HepG2 (cell line): ENCODE measurements around the gene CDK8. TPM values are rescaled to one million over a fixed set of nuclear protein-coding genes. Genes with fewer than 3 reads are reported as not detected.
A peak's percentile ranks its signal among the peaks of the same experiment; 100 is the strongest.

Source experiments
- ATAD3A ChIP-seq: sonication (generic); formaldehyde crosslinking; IDR thresholded peaks from 2 replicates; pipeline ENCODE4 v1.4.0; 2020; ENCODE audit warnings: missing genetic modification reagents
- CREB1 ChIP-seq, 2 experiments: fragments of 450-650 bp in 1 of 2; IDR thresholded peaks; 2 replicates each; pipeline ENCODE4 v1.6.1; 2016 to 2017; ENCODE audit warnings: control low read depth in 1 of 2, mild to moderate bottlenecking in 1 of 2, missing compliant biosample characterization in 1 of 2, missing genetic modification characterization in 1 of 2
- ETV5 ChIP-seq: IDR thresholded peaks from 2 replicates; pipeline ENCODE4 v1.6.1; 2018; ENCODE audit warnings: missing biosample characterization, missing genetic modification reagents, inconsistent platforms, borderline replicate concordance
- HDAC2 ChIP-seq: sonication (generic); formaldehyde crosslinking; IDR thresholded peaks from 2 replicates; pipeline ENCODE4 v1.4.0; 2020; ENCODE audit warnings: missing genetic modification reagents
- LRRFIP1 ChIP-seq: sonication (generic); formaldehyde crosslinking; conservative IDR thresholded peaks from 2 replicates; pipeline ENCODE4 v1.4.0; 2020; ENCODE audit warnings: missing genetic modification reagents
- MED8 ChIP-seq: sonication (generic); formaldehyde crosslinking; IDR thresholded peaks from 2 replicates; pipeline ENCODE4 v1.8.1; 2023; ENCODE audit warnings: mild to moderate bottlenecking, missing genetic modification reagents; ENCODE audit not compliant: insufficient replicate concordance
- NR2F2 ChIP-seq: IDR thresholded peaks from 2 replicates; pipeline ENCODE4 v1.6.1; 2012; ENCODE audit warnings: low read depth, inconsistent platforms, borderline replicate concordance
- PCBP1 ChIP-seq: fragments of 200-400 bp; formaldehyde crosslinking; IDR thresholded peaks from 2 replicates; pipeline ENCODE4 v1.6.1; 2017; ENCODE audit warnings: mild to moderate bottlenecking, low read depth, low read length, borderline replicate concordance
- ZBTB8A ChIP-seq: sonication (generic); formaldehyde crosslinking; IDR thresholded peaks from 2 replicates; pipeline ENCODE4 v1.4.0; 2020; ENCODE audit warnings: mild to moderate bottlenecking, low read depth, missing genetic modification reagents, borderline replicate concordance
- ZKSCAN8 ChIP-seq: IDR thresholded peaks from 2 replicates; pipeline ENCODE4 v1.6.1; 2016; ENCODE audit warnings: borderline replicate concordance, missing genetic modification reagents, missing compliant biosample characterization
- ZNF136 ChIP-seq: sonication (generic); formaldehyde crosslinking; IDR thresholded peaks from 2 replicates; pipeline ENCODE4 v1.8.1; 2022; ENCODE audit warnings: low read depth, mild to moderate bottlenecking, moderate library complexity, missing genetic modification reagents
- ZNF367 ChIP-seq: sonication (generic); formaldehyde crosslinking; IDR thresholded peaks from 2 replicates; pipeline ENCODE4 v1.4.0; 2020; ENCODE audit warnings: missing genetic modification reagents, borderline replicate concordance
- ZNF383 ChIP-seq: sonication (generic); formaldehyde crosslinking; IDR thresholded peaks from 2 replicates; pipeline ENCODE4 v1.4.0; 2020; ENCODE audit warnings: missing genetic modification reagents, mild to moderate bottlenecking, borderline replicate concordance
- ZNF670 ChIP-seq: sonication (generic); formaldehyde crosslinking; IDR thresholded peaks from 2 replicates; pipeline ENCODE4 v1.8.0; 2022; ENCODE audit warnings: mild to moderate bottlenecking, missing genetic modification reagents, borderline replicate concordance
- ZNF883 ChIP-seq: sonication (generic); formaldehyde crosslinking; IDR thresholded peaks from 2 replicates; pipeline ENCODE4 v1.5.1; 2020; ENCODE audit warnings: mild to moderate bottlenecking, missing genetic modification reagents; ENCODE audit errors: not compliant biosample characterization
- polyA plus RNA-seq, 8 experiments: library from polyadenylated mRNA; depleted of rRNA in 3 of 8; stranded (reverse) in 7 of 8; unstranded in 1 of 8; fragments of >200 nt; fragmentation: Illumina TruSeq in 4 of 8; extraction: Trizol in 4 of 8; gene quantifications; 2 replicates each; pipeline versions ENCODE4 v1.2.1 to v1.2.3, GENCODE V29; 2011 to 2016; ENCODE audit warnings: low read depth in 4 of 8, missing spikeins in 1 of 8, mixed read lengths in 1 of 8; ENCODE audit not compliant: insufficient read depth in 1 of 8
- total RNA-seq, 5 experiments: library from RNA; depleted of rRNA; stranded (reverse); fragments of >200 nt; fragmentation: Illumina TruSeq; extraction: Trizol; gene quantifications; 2 replicates each; pipeline ENCODE4 v1.2.3, GENCODE V29; 2016; ENCODE audit warnings: low read depth in 1 of 5
- TF ChIP-seq, protein P1 (sequence below): sonication (generic); formaldehyde crosslinking; IDR thresholded peaks from 2 replicates; pipeline ENCODE4 v1.5.1; 2020; ENCODE audit warnings: mild to moderate bottlenecking, missing genetic modification reagents, borderline replicate concordance
- TF ChIP-seq, protein P2 (sequence below): sonication (generic); formaldehyde crosslinking; conservative IDR thresholded peaks from 2 replicates; pipeline ENCODE4 v1.5.0; 2020; ENCODE audit warnings: missing genetic modification reagents

CDK8 gene
- total and polyA plus RNA-seq, 2 of the 13 experiments (the other 11 are each of a cell fraction or from before 2014, with no cell fraction given), result 15.8 to 16.4 TPM

DNA sequence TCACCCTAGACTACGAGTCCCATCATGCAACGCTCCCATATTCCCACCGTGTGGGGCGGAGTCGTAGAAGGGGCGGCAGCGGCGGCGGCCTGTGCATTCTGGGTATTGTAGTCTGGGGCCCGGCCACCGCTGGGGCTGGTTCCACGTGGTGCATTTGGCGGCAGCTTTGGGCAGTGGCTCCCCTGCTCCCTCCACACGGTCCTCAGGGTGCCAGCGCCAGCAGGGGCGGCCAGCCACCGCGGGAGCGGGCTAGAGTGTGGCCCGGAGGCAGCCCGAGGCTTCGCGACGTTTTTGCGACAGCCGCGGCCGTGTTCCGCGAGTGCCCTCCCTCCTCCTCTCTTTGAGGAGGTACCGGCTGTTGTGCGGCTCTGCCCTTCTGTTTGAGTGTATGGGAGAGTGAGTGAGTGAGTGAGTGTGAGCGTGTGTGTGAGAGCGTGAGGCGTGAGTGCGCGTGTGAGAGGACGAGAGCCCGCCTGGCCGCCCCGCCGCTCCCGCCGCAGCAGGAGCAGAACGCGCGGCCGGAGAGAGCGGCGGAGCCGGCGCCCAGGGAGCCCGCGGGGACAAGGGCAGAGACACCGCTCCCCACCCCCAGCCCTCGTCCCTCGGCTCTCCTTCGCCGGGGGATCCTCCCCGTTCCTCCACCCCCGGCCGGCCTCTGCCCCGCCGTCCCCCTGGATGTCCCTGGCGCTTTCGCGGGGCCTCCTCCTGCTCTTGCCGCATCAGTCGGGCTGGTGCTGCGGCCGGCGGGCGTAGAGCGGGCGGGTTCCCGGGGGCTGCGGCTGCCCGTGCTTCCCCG, at the start of gene CDK8 (continued):
- TF ChIP-seq CREB1 (IDR thresholded peaks at IDR 0.05) (peak; percentile 59; the same call in 1 of the 2 replicates), CREB1 (CRISPR knock-in tag; IDR thresholded peaks at IDR 0.05) (peak; percentile 90), PCBP1 (no peak), ZNF367 (CRISPR knock-in tag) (no peak), ZNF670 (0 out of 2 replicates have a peak, but pooled peaks have one; percentile 37), NR2F2 (peak; percentile 41; the same call in 1 of the 2 replicates), ETV5 (CRISPR knock-in tag) (no peak; the same call in 1 of the 2 replicates), MED8 (CRISPR knock-in tag) (no peak), ZKSCAN8 (CRISPR knock-in tag) (no peak), ZBTB8A (CRISPR knock-in tag) (no peak), ATAD3A (CRISPR knock-in tag) (no peak), ZNF883 (CRISPR knock-in tag) (no peak), ZNF136 (no peak), ZNF383 (CRISPR knock-in tag) (no peak), HDAC2 (CRISPR knock-in tag) (no peak), LRRFIP1 (CRISPR knock-in tag) (no peak)
- TF ChIP-seq, protein P1, sequence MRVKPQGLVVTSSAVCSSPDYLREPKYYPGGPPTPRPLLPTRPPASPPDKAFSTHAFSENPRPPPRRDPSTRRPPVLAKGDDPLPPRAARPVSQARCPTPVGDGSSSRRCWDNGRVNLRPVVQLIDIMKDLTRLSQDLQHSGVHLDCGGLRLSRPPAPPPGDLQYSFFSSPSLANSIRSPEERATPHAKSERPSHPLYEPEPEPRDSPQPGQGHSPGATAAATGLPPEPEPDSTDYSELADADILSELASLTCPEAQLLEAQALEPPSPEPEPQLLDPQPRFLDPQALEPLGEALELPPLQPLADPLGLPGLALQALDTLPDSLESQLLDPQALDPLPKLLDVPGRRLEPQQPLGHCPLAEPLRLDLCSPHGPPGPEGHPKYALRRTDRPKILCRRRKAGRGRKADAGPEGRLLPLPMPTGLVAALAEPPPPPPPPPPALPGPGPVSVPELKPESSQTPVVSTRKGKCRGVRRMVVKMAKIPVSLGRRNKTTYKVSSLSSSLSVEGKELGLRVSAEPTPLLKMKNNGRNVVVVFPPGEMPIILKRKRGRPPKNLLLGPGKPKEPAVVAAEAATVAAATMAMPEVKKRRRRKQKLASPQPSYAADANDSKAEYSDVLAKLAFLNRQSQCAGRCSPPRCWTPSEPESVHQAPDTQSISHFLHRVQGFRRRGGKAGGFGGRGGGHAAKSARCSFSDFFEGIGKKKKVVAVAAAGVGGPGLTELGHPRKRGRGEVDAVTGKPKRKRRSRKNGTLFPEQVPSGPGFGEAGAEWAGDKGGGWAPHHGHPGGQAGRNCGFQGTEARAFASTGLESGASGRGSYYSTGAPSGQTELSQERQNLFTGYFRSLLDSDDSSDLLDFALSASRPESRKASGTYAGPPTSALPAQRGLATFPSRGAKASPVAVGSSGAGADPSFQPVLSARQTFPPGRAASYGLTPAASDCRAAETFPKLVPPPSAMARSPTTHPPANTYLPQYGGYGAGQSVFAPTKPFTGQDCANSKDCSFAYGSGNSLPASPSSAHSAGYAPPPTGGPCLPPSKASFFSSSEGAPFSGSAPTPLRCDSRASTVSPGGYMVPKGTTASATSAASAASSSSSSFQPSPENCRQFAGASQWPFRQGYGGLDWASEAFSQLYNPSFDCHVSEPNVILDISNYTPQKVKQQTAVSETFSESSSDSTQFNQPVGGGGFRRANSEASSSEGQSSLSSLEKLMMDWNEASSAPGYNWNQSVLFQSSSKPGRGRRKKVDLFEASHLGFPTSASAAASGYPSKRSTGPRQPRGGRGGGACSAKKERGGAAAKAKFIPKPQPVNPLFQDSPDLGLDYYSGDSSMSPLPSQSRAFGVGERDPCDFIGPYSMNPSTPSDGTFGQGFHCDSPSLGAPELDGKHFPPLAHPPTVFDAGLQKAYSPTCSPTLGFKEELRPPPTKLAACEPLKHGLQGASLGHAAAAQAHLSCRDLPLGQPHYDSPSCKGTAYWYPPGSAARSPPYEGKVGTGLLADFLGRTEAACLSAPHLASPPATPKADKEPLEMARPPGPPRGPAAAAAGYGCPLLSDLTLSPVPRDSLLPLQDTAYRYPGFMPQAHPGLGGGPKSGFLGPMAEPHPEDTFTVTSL (CRISPR knock-in tag), result no peak
- TF ChIP-seq, protein P2, sequence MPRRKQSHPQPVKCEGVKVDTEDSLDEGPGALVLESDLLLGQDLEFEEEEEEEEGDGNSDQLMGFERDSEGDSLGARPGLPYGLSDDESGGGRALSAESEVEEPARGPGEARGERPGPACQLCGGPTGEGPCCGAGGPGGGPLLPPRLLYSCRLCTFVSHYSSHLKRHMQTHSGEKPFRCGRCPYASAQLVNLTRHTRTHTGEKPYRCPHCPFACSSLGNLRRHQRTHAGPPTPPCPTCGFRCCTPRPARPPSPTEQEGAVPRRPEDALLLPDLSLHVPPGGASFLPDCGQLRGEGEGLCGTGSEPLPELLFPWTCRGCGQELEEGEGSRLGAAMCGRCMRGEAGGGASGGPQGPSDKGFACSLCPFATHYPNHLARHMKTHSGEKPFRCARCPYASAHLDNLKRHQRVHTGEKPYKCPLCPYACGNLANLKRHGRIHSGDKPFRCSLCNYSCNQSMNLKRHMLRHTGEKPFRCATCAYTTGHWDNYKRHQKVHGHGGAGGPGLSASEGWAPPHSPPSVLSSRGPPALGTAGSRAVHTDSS, result no peak
